ENCODE results near the gene ZNF433. TPM values are rescaled to one million over a fixed set of nuclear protein-coding genes. Genes with fewer than 3 reads are reported as not detected.

Gene ZNF433
- total and polyA plus RNA-seq, 4 donors, result 4.4 to 26.5 (median 5.4) TPM

DNA sequence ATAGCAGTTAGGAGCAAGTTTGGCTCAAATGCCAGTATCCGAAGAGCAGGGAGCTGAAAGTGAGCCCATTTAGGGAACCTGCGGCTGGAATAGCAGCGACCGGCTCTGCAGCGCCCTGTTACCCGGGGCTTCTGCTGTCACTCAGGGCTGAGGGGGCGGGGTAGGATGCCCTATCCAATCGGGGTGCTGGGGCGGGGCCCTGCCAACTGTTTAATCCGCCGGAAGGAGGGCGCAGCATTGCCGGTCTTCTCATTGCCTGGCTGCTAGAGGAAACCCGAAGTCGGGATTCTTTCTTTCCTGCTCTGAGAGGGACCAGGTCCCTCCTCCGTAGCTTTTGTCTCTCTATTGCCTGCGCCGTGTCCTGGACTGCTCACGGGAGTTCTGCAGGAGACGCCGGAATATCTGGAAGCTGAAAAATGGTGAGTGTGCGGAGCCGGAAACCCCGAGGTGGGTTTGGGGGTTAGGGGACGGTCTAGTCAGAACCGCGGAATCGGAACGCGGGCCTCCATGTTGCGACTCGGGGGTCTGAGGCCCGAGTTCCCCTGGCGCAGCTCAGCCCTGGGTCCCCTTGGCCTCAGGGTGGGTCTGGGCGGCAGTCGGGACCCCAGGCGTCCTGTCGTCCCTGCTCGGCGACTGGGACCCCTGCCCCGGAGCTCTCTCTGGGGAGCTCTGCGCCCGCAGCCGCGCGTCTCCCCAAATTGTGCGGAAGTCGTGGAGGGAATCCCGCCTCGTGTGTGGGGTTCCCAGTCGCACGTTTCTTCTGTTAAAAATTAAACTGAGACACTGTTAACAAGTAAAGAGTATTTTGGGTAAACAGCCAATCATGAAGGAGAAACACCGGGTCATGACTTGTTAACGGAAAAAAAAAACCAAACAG, 47.8 kb downstream of the ZNF433 start:
- Histone ChIP-seq H3K36me3 (ENCODE audit: control insufficient read depth in 4 of 4, insufficient read depth in 4 of 4, low read length in 4 of 4) (no peaks in the 10 kb centered on the region), H3K4me3 (peak overlapping the region; percentile 92), H3K9me3 (ENCODE audit: control insufficient read depth in 4 of 4, insufficient read depth in 3 of 4, low read length in 3 of 4) (peaks cover 0 to 2% (median under 1%) of the 10 kb centered on the region in 4 donors), H3K27me3 (ENCODE audit: control insufficient read depth in 3 of 3, insufficient read depth in 3 of 3, low read length in 2 of 3) (no peaks in the 10 kb centered on the region), H3K27ac (ENCODE audit: low read depth in 1 of 2, low read length in 1 of 2) (peak overlapping the region; percentile 95 to 96), H3K4me1 (ENCODE audit: control insufficient read depth in 5 of 5, insufficient read depth in 5 of 5, low read length in 5 of 5) (peaks cover 0 to 6% (median 0%) of the 10 kb centered on the region in 5 donors), H3K9ac (ENCODE audit: insufficient read depth in 1 of 2, low read length in 2 of 2) (peak overlapping the region; percentile 19 to 63)
- DNase-seq, result peak; percentile 95 to 96 (median 95)
- peak; percentile 99 for ATAC-seq (ENCODE audit: insufficient read depth, low FRiP score)
- TF ChIP-seq, protein P1, sequence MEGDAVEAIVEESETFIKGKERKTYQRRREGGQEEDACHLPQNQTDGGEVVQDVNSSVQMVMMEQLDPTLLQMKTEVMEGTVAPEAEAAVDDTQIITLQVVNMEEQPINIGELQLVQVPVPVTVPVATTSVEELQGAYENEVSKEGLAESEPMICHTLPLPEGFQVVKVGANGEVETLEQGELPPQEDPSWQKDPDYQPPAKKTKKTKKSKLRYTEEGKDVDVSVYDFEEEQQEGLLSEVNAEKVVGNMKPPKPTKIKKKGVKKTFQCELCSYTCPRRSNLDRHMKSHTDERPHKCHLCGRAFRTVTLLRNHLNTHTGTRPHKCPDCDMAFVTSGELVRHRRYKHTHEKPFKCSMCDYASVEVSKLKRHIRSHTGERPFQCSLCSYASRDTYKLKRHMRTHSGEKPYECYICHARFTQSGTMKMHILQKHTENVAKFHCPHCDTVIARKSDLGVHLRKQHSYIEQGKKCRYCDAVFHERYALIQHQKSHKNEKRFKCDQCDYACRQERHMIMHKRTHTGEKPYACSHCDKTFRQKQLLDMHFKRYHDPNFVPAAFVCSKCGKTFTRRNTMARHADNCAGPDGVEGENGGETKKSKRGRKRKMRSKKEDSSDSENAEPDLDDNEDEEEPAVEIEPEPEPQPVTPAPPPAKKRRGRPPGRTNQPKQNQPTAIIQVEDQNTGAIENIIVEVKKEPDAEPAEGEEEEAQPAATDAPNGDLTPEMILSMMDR (IDR thresholded peaks at IDR 0.05; ENCODE audit: control extremely low read depth, extremely low read depth), result no peak
- 0 to 1% methylated on average over 54 of the region's 54 CpGs for WGBS, 2 donors

GRCh38 chr19:11986754-11987153, 48.7 kb downstream of the ZNF433 start:
- H3K9ac ChIP-seq (ENCODE audit: insufficient read depth in 1 of 2, low read length in 2 of 2), result no peak overlapping the region
- TF ChIP-seq, protein P1 (IDR thresholded peaks at IDR 0.05; ENCODE audit: control extremely low read depth, extremely low read depth), result no peak
- H3K27me3 ChIP-seq (ENCODE audit: control insufficient read depth in 3 of 3, insufficient read depth in 3 of 3, low read length in 2 of 3), result no peaks in the 10 kb centered on the region
- no peaks in the 10 kb centered on the region for H3K36me3 ChIP-seq (ENCODE audit: control insufficient read depth in 4 of 4, insufficient read depth in 4 of 4, low read length in 4 of 4)
- peaks cover 0 to 6% (median 2%) of the 10 kb centered on the region in 4 donors for H3K9me3 ChIP-seq (ENCODE audit: control insufficient read depth in 4 of 4, insufficient read depth in 3 of 4, low read length in 3 of 4)
- DNase-seq (no peak), ATAC-seq (ENCODE audit: insufficient read depth, low FRiP score) (no peak)
- 77 to 91% methylated on average over 17 of the region's 17 CpGs for WGBS, 2 donors
- H3K4me1 ChIP-seq (ENCODE audit: control insufficient read depth in 5 of 5, insufficient read depth in 5 of 5, low read length in 5 of 5), result peaks cover 0 to 6% (median 0%) of the 10 kb centered on the region in 5 donors
- H3K4me3 ChIP-seq, result no peak overlapping the region
- no peak overlapping the region for H3K27ac ChIP-seq (ENCODE audit: low read depth in 1 of 2, low read length in 1 of 2)

DNA sequence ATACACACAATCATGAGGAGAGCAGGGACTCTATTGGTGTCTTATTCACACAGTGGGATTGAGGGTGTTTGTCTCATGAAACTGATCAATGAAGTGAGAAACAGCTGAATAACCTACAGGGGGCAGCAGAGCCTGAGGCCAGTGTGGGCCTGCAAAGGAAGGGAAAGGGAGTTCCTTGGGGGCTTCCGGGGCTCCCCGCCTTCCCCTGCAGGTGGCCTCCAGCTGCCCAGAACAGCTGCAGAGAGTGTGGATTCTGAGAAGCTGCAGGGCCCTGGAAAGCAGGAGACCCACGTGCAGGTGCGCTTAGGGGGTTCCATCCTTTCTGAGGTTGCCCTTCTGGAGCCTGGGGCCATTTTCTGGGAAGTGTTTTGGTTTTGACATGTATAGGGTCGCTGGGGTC, 50.5 kb downstream of the ZNF433 start:
- peaks cover 3 to 23% (median 9%) of the 10 kb centered on the region in 4 donors for H3K9me3 ChIP-seq (ENCODE audit: control insufficient read depth in 4 of 4, insufficient read depth in 3 of 4, low read length in 3 of 4)
- H3K9ac ChIP-seq (ENCODE audit: insufficient read depth in 1 of 2, low read length in 2 of 2), result no peak overlapping the region
- ATAC-seq (ENCODE audit: insufficient read depth, low FRiP score) (no peak), DNase-seq (peak in 1 of 3 donors; percentile 14)
- TF ChIP-seq, protein P1 (IDR thresholded peaks at IDR 0.05; ENCODE audit: control extremely low read depth, extremely low read depth), result no peak
- no peak overlapping the region for H3K4me3 ChIP-seq
- 34 to 53% methylated on average over 5 of the region's 5 CpGs for WGBS, 2 donors
- no peak overlapping the region for H3K27ac ChIP-seq (ENCODE audit: low read depth in 1 of 2, low read length in 1 of 2)
- H3K27me3 ChIP-seq (ENCODE audit: control insufficient read depth in 3 of 3, insufficient read depth in 3 of 3, low read length in 2 of 3), result no peaks in the 10 kb centered on the region
- peaks cover 0 to 4% (median 0%) of the 10 kb centered on the region in 4 donors for H3K36me3 ChIP-seq (ENCODE audit: control insufficient read depth in 4 of 4, insufficient read depth in 4 of 4, low read length in 4 of 4)
- peaks cover 0 to 6% (median 0%) of the 10 kb centered on the region in 5 donors for H3K4me1 ChIP-seq (ENCODE audit: control insufficient read depth in 5 of 5, insufficient read depth in 5 of 5, low read length in 5 of 5)
